Neural cell (in vitro differentiated cells): ENCODE measurements around the gene BAZ2A. TPM values are rescaled to one million over a fixed set of nuclear protein-coding genes. Genes with fewer than 3 reads are reported as not detected.

Experiments
- H2AFZ ChIP-seq: fragments of 200-600, 300-800 bp; sonication (generic), shearing (Covaris generic); 2 replicates; pipeline ENCODE4 v1.6.0; 2014; ENCODE audit warnings: low read depth, mild to moderate bottlenecking, antibody characterized with exemption, low read length, moderate library complexity
- H3F3A ChIP-seq: fragments of 200-600 bp; shearing (Covaris generic); 2 replicates; pipeline ENCODE4 v1.6.1; 2016; ENCODE audit warnings: mild to moderate bottlenecking, moderate library complexity, mixed read lengths, antibody characterized with exemption, low read length; ENCODE audit not compliant: insufficient read depth, poor library complexity, severe bottlenecking
- H3K27ac ChIP-seq: fragments of 200-600, 300-800 bp; sonication (generic), shearing (Covaris generic); 2 replicates; pipeline ENCODE4 v1.5.1; 2014; ENCODE audit warnings: mild to moderate bottlenecking, low read length, moderate library complexity
- H3K27me3 ChIP-seq: fragments of 300-800, 200-600 bp; sonication (generic), shearing (Covaris generic); 2 replicates; pipeline ENCODE4 v1.6.0; 2014; ENCODE audit warnings: mild to moderate bottlenecking, low read depth, low read length, moderate library complexity; ENCODE audit not compliant: insufficient read depth
- H3K36me3 ChIP-seq: fragments of 300-800, 200-600 bp; sonication (generic), shearing (Covaris generic); 2 replicates; pipeline ENCODE4 v1.5.1; 2014; ENCODE audit warnings: mild to moderate bottlenecking, antibody characterized with exemption, low read length, moderate library complexity; ENCODE audit not compliant: insufficient read depth
- H3K4me2 ChIP-seq: fragments of 300-800, 200-600 bp; sonication (generic), shearing (Covaris generic); 2 replicates; pipeline ENCODE4 v1.6.0; 2014; ENCODE audit warnings: mild to moderate bottlenecking, low read length
- H3K4me3 ChIP-seq: fragments of 300-800, 200-600 bp; sonication (generic), shearing (Covaris generic); 2 replicates; pipeline ENCODE4 v1.5.1; 2014; ENCODE audit warnings: mild to moderate bottlenecking, low read length, moderate library complexity
- H3K79me2 ChIP-seq: fragments of 200-600 bp; shearing (Covaris generic); replicated peaks from 2 replicates; pipeline ENCODE4 v1.6.0; 2014; ENCODE audit warnings: mild to moderate bottlenecking, low read length, moderate library complexity; ENCODE audit not compliant: insufficient read depth
- H3K9ac ChIP-seq: fragments of 300-800, 200-600 bp; sonication (generic), shearing (Covaris generic); 2 replicates; pipeline ENCODE4 v1.6.1; 2016; ENCODE audit warnings: mild to moderate bottlenecking, low read length, mixed read lengths
- H3K9me2 ChIP-seq: fragments of 200-600 bp; shearing (Covaris generic); 2 replicates; pipeline ENCODE4 v1.6.1; 2016; ENCODE audit warnings: mild to moderate bottlenecking, low read length, mixed read lengths; ENCODE audit not compliant: insufficient read depth
- H3K9me3 ChIP-seq: fragments of 200-600, 300-800 bp; sonication (generic), shearing (Covaris generic); 2 replicates; pipeline ENCODE4 v1.6.1; 2016; ENCODE audit warnings: mild to moderate bottlenecking, mixed run types, low read length, moderate library complexity, mixed read lengths
- H4K20me1 ChIP-seq: fragments of 200-600 bp; shearing (Covaris generic); 2 replicates; pipeline ENCODE4 v1.6.1; 2016; ENCODE audit warnings: mild to moderate bottlenecking, mixed run types; ENCODE audit not compliant: insufficient read depth
- CTCF ChIP-seq: fragments of 450-650 bp; IDR thresholded peaks from 2 replicates; pipeline ENCODE4 v1.5.1; 2014; ENCODE audit warnings: antibody characterized with exemption, mild to moderate bottlenecking, moderate library complexity; ENCODE audit not compliant: poor library complexity, severe bottlenecking
- EP300 ChIP-seq: fragments of 450-650 bp; conservative IDR thresholded peaks from 2 replicates; pipeline ENCODE4 v1.6.1; 2014; ENCODE audit warnings: antibody characterized with exemption, mild to moderate bottlenecking, moderate library complexity; ENCODE audit not compliant: poor library complexity, severe bottlenecking
- EZH2 ChIP-seq: fragments of 200-600, 300-800 bp; shearing (Covaris generic), sonication (generic); IDR thresholded peaks from 2 replicates; pipeline ENCODE4 v1.6.1; 2014; ENCODE audit warnings: antibody characterized with exemption, low read length, borderline replicate concordance, mild to moderate bottlenecking; ENCODE audit not compliant: insufficient read depth, poor library complexity, severe bottlenecking
- MXI1 ChIP-seq: fragments of 450-650 bp; conservative IDR thresholded peaks from 2 replicates; pipeline ENCODE4 v1.6.1; 2014; ENCODE audit warnings: antibody characterized with exemption, mild to moderate bottlenecking; ENCODE audit not compliant: poor library complexity, severe bottlenecking
- POLR2AphosphoS5 ChIP-seq: IDR thresholded peaks from 2 replicates; pipeline ENCODE4 v1.6.1; 2012
- RAD21 ChIP-seq: fragments of 450-650 bp; conservative IDR thresholded peaks from 2 replicates; pipeline ENCODE4 v1.6.1; 2014; ENCODE audit warnings: antibody characterized with exemption, mild to moderate bottlenecking, moderate library complexity
- REST ChIP-seq: IDR thresholded peaks from 2 replicates; pipeline ENCODE4 v1.6.1; 2012; ENCODE audit warnings: borderline replicate concordance
- SMC3 ChIP-seq: fragments of 450-650 bp; conservative IDR thresholded peaks from 2 replicates; pipeline ENCODE4 v1.6.1; 2014; ENCODE audit warnings: antibody characterized with exemption, mild to moderate bottlenecking, moderate library complexity; ENCODE audit not compliant: poor library complexity
- TAF1 ChIP-seq: IDR thresholded peaks from 2 replicates; pipeline ENCODE4 v1.6.1; 2012; ENCODE audit warnings: low read depth
- polyA plus RNA-seq: library from polyadenylated mRNA; depleted of rRNA; stranded (reverse); fragments of >200 nt; gene quantifications from 2 replicates; pipeline ENCODE4 v1.2.3, GENCODE V29; 2014

Gene BAZ2A
- polyA plus RNA-seq, 1 donor from 2014 or later, result 13.8 TPM

DNA sequence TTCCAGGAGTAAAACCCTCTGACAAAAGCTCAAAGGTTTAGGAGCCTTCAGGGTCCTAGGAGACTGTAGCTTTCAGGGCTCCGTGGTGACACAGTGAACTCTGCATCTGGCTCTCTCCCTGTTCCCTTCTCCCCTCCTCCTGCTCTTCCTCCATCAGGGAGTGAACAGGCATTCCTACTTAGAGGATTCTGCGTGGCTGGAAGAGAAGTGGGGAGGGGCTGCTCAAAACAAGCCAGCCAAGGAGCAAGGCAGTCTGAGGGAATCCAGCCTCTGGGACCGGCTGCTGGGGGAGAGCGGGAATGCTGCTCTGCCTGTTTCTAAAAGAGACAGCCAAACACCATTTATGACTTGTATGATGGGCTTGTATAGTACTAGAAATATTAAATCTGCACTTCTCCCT is 59.0 kb downstream of the BAZ2A start:
- TF ChIP-seq RAD21, result no peak
- no peak for TF ChIP-seq CTCF
- TF ChIP-seq EZH2, result no peak
- no peak for TF ChIP-seq POLR2AphosphoS5
- no peak for TF ChIP-seq TAF1
- TF ChIP-seq REST, result no peak
- no peak for TF ChIP-seq EP300
- no peak for TF ChIP-seq SMC3
- no peak for TF ChIP-seq MXI1
- Histone ChIP-seq H3K9me2 (no peaks in the 10 kb centered on the region), H3K9me3 (no peaks in the 10 kb centered on the region), H3K36me3 (no peaks in the 10 kb centered on the region), H3F3A (no peaks in the 10 kb centered on the region), H3K9ac (no peak overlapping the region), H4K20me1 (no peaks in the 10 kb centered on the region), H3K27me3 (no peaks in the 10 kb centered on the region), H3K79me2 (no peaks in the 10 kb centered on the region), H3K4me2 (no peak overlapping the region), H3K27ac (no peak overlapping the region), H2AFZ (no peak overlapping the region), H3K4me3 (no peak overlapping the region)

- no peaks in the 10 kb centered on the region for H3F3A ChIP-seq
- no peaks in the 10 kb centered on the region for H3K27me3 ChIP-seq
- no peaks in the 10 kb centered on the region for H3K36me3 ChIP-seq
- no peaks in the 10 kb centered on the region for H3K79me2 ChIP-seq
- no peak overlapping the region for H3K27ac ChIP-seq
- no peak overlapping the region for H3K4me3 ChIP-seq
- H3K9me2 ChIP-seq, result no peaks in the 10 kb centered on the region
- no peak overlapping the region for H2AFZ ChIP-seq
- no peak overlapping the region for H3K4me2 ChIP-seq
- TF ChIP-seq SMC3 (no peak), REST (no peak), TAF1 (no peak), POLR2AphosphoS5 (no peak), EZH2 (no peak), CTCF (no peak), MXI1 (no peak), EP300 (no peak), RAD21 (no peak)
- no peaks in the 10 kb centered on the region for H4K20me1 ChIP-seq
- no peaks in the 10 kb centered on the region for H3K9me3 ChIP-seq
- H3K9ac ChIP-seq, result no peak overlapping the region
Observed at GRCh38 chr12:56568146-56568545, 62.0 kb downstream of the BAZ2A start.
